ENCODE measurements around the gene PHF21A. TPM values are rescaled to one million over a fixed set of nuclear protein-coding genes. Genes with fewer than 3 reads are reported as not detected.

Gene PHF21A
- polyA plus RNA-seq, 3 donors = 6.2 to 95.2 (median 14.0) TPM

DNA sequence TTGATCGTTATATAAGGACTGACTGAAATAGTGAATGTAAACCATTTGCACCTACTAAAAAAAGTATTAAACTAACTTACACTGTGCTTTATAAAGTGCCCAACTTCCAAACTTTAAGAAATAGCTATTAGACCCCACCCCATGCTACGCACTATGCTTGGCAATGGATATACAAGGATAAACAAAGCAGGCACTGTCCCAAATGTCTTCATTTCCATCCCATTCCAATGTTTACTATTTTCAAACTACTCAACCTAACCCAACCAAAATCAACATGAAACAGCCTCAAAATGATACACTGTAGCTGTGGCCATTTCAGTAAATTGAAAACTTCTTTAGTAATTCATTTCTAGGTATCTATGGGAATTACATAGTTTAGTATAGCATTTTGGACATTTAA lies 12.5 kb downstream of the PHF21A start:
- Histone ChIP-seq H3K4me2 (replicated peaks; ENCODE audit: extremely low read depth, low read length, poor library complexity, severe bottlenecking) (no peak overlapping the region), H3K27ac (ENCODE audit: low read depth in 1 of 2, low read length in 2 of 2) (no peak overlapping the region), H3K36me3 (replicated peaks in 1 of 2; ENCODE audit: control insufficient read depth in 1 of 2, insufficient read depth in 2 of 2, low read length in 2 of 2) (no peaks in the 10 kb centered on the region), H3K27me3 (ENCODE audit: control insufficient read depth in 2 of 2, insufficient read depth in 2 of 2, low read length in 2 of 2) (no peaks in the 10 kb centered on the region), H4K20me1 (ENCODE audit: insufficient read depth, low read length) (peaks cover 97% of the 10 kb centered on the region), H3K9ac (ENCODE audit: insufficient read depth, low read length, poor library complexity, severe bottlenecking) (no peak overlapping the region), H3K79me2 (ENCODE audit: insufficient read depth, low read length) (peaks cover 99% of the 10 kb centered on the region), H2AFZ (ENCODE audit: insufficient read depth, low read depth, low read length, poor library complexity, severe bottlenecking) (no peak overlapping the region), H3K9me3 (replicated peaks in 1 of 2; ENCODE audit: control insufficient read depth in 1 of 2, insufficient read depth in 1 of 2, low read length in 2 of 2) (no peaks in the 10 kb centered on the region), H3K4me1 (ENCODE audit: control insufficient read depth in 1 of 2, insufficient read depth in 2 of 2, low read length in 2 of 2) (peaks cover 10 to 12% of the 10 kb centered on the region in 2 donors), H3K4me3 (replicated peaks in 1 of 3; ENCODE audit: low read depth in 2 of 3, low read length in 3 of 3) (no peak overlapping the region)
- TF ChIP-seq, protein P1, sequence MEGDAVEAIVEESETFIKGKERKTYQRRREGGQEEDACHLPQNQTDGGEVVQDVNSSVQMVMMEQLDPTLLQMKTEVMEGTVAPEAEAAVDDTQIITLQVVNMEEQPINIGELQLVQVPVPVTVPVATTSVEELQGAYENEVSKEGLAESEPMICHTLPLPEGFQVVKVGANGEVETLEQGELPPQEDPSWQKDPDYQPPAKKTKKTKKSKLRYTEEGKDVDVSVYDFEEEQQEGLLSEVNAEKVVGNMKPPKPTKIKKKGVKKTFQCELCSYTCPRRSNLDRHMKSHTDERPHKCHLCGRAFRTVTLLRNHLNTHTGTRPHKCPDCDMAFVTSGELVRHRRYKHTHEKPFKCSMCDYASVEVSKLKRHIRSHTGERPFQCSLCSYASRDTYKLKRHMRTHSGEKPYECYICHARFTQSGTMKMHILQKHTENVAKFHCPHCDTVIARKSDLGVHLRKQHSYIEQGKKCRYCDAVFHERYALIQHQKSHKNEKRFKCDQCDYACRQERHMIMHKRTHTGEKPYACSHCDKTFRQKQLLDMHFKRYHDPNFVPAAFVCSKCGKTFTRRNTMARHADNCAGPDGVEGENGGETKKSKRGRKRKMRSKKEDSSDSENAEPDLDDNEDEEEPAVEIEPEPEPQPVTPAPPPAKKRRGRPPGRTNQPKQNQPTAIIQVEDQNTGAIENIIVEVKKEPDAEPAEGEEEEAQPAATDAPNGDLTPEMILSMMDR (IDR thresholded peaks at IDR 0.05) = no peak
- Mint-ChIP-seq H3K4me3 (no peak overlapping the region), H3K9me3 (no peaks in the 10 kb centered on the region), H3K27ac (peak overlapping the region in 1 of 7 donors; percentile 55), H3K36me3 (peaks cover 5 to 8% of the 10 kb centered on the region in 2 donors), H3K27me3 (ENCODE audit: low read depth in 3 of 3) (peaks cover 0 to 1% (median 0%) of the 10 kb centered on the region in 3 donors), H3K4me1 (peaks cover 33% of the 10 kb centered on the region)
- intact Hi-C loops (cut with micrococcal nuclease) = no loop called here
- WGBS (ENCODE audit: insufficient coverage) = 100% methylated on average over 1 of the region's 2 CpGs
- DNase-seq = no peak

- no peaks in the 10 kb centered on the region for H3K36me3 ChIP-seq (replicated peaks in 1 of 2; ENCODE audit: control insufficient read depth in 1 of 2, insufficient read depth in 2 of 2, low read length in 2 of 2)
- H3K27ac ChIP-seq (ENCODE audit: low read depth in 1 of 2, low read length in 2 of 2) = no peak overlapping the region
- DNase-seq = no peak
- H3K79me2 ChIP-seq (ENCODE audit: insufficient read depth, low read length) = peaks cover 99% of the 10 kb centered on the region
- intact Hi-C loops (cut with micrococcal nuclease) = no loop called here
- H3K36me3 Mint-ChIP-seq = peaks cover 5 to 8% of the 10 kb centered on the region in 2 donors
- H3K27ac Mint-ChIP-seq = no peak overlapping the region
- H3K27me3 ChIP-seq (ENCODE audit: control insufficient read depth in 2 of 2, insufficient read depth in 2 of 2, low read length in 2 of 2) = no peaks in the 10 kb centered on the region
- H3K4me3 Mint-ChIP-seq = no peak overlapping the region
- no peak overlapping the region for H3K9ac ChIP-seq (ENCODE audit: insufficient read depth, low read length, poor library complexity, severe bottlenecking)
- H2AFZ ChIP-seq (ENCODE audit: insufficient read depth, low read depth, low read length, poor library complexity, severe bottlenecking) = no peak overlapping the region
- no CpG with 5 or more reads among the region's 2 CpGs for WGBS (ENCODE audit: insufficient coverage)
- H3K4me3 ChIP-seq (replicated peaks in 1 of 3; ENCODE audit: low read depth in 2 of 3, low read length in 3 of 3) = no peak overlapping the region
- no peaks in the 10 kb centered on the region for H3K9me3 Mint-ChIP-seq
- peaks cover 0 to 1% (median 0%) of the 10 kb centered on the region in 3 donors for H3K27me3 Mint-ChIP-seq (ENCODE audit: low read depth in 3 of 3)
- peaks cover under 1 to 3% of the 10 kb centered on the region in 2 donors for H3K4me1 ChIP-seq (ENCODE audit: control insufficient read depth in 1 of 2, insufficient read depth in 2 of 2, low read length in 2 of 2)
- no peak overlapping the region for H3K4me2 ChIP-seq (replicated peaks; ENCODE audit: extremely low read depth, low read length, poor library complexity, severe bottlenecking)
- peaks cover 26% of the 10 kb centered on the region for H3K4me1 Mint-ChIP-seq
- TF ChIP-seq, protein P1 (IDR thresholded peaks at IDR 0.05) = no peak
- H4K20me1 ChIP-seq (ENCODE audit: insufficient read depth, low read length) = peaks cover 97% of the 10 kb centered on the region
- H3K9me3 ChIP-seq (replicated peaks in 1 of 2; ENCODE audit: control insufficient read depth in 1 of 2, insufficient read depth in 1 of 2, low read length in 2 of 2) = no peaks in the 10 kb centered on the region
These were observed 13.5 kb downstream of the PHF21A start for GRCh38 chr11:46107780-46108179.

All from CD14-positive monocyte (primary cell).